Cardiac septum (tissue), 1 donor: ENCODE results near the gene HABP2. TPM values are rescaled to one million over a fixed set of nuclear protein-coding genes. Genes with fewer than 3 reads are reported as not detected.

Experiments
- DNase-seq: peaks from one replicate; pipeline ENCODE4 v3.0.0-alpha.2; 2020; ENCODE audit warnings: low spot score
- intact Hi-C: fragments of 100-400 bp; cut with DNase I; formaldehyde crosslinking; loops from one replicate; pipeline ENCODE4 v1.14.0; 2022
- total RNA-seq: library from RNA; stranded (reverse); fragmentation: NEBNext Ultra II Directional; extraction: Animal tissue kit (Norgen Biotek cat#: 25700); gene quantifications from one replicate; pipeline ENCODE4 v1.2.1, GENCODE V29; 2021
- donor health status: DM: no; HTN: no; CAD: no.

HABP2 gene
- total RNA-seq, 1 donor from 2014 or later = not detected

GRCh38 chr10:113524539-113525490 is 28.0 kb upstream of the HABP2 start:
- DNase-seq = peak; percentile 57
- intact Hi-C loops = loop anchor here (10.0 kb wide), 1 partner anchor 390 kb away; no protein-coding TSS in a partner anchor

- peak; percentile 58 for DNase-seq
- intact Hi-C loops = loop anchor here (10.0 kb wide), 1 partner anchor 391 kb away; no protein-coding TSS in a partner anchor
Observed at GRCh38 chr10:113525713-113526112, 27.1 kb upstream of the HABP2 start.

GRCh38 chr10:113527211-113527906 is 25.5 kb upstream of the HABP2 start:
- intact Hi-C loops = loop anchor here (10.0 kb wide), 1 partner anchor 393 kb away; no protein-coding TSS in a partner anchor
- no peak for DNase-seq

- DNase-seq = peak; percentile 50
- intact Hi-C loops = loop anchor here (10.0 kb wide), 1 partner anchor 394 kb away; no protein-coding TSS in a partner anchor
Observed at GRCh38 chr10:113528876-113529275, 24.0 kb upstream of the HABP2 start.

GRCh38 chr10:113529575-113529974 is 23.3 kb upstream of the HABP2 start:
- peak; percentile 64 for DNase-seq
- intact Hi-C loops = loop anchor here (10.0 kb wide), 1 partner anchor 395 kb away; no protein-coding TSS in a partner anchor

- DNase-seq = peak; percentile 71
- intact Hi-C loops = no loop called here
Observed at GRCh38 chr10:113530476-113530875, 22.4 kb upstream of the HABP2 start.

GRCh38 chr10:113532724-113533123 is 20.1 kb upstream of the HABP2 start:
- no peak for DNase-seq
- intact Hi-C loops = no loop called here

- intact Hi-C loops = no loop called here
- peak; percentile 31 for DNase-seq
Observed at GRCh38 chr10:113533801-113534200, 19.1 kb upstream of the HABP2 start.

GRCh38 chr10:113534423-113534822 is 18.4 kb upstream of the HABP2 start:
- peak; percentile 33 for DNase-seq
- intact Hi-C loops = no loop called here

GRCh38 chr10:113537672-113538071 is 15.2 kb upstream of the HABP2 start:
- intact Hi-C loops = no loop called here
- DNase-seq = no peak

- DNase-seq = no peak
- intact Hi-C loops = no loop called here
Observed at GRCh38 chr10:113538151-113538550, 14.7 kb upstream of the HABP2 start.

GRCh38 chr10:113539789-113540188 is 13.1 kb upstream of the HABP2 start:
- no peak for DNase-seq
- intact Hi-C loops = no loop called here

- DNase-seq = no peak
- intact Hi-C loops = no loop called here
Observed at GRCh38 chr10:113540845-113541548, 11.9 kb upstream of the HABP2 start.

- no peak for DNase-seq
- intact Hi-C loops = no loop called here
Observed at GRCh38 chr10:113541549-113541927, 11.3 kb upstream of the HABP2 start.

- intact Hi-C loops = no loop called here
- no peak for DNase-seq
Observed at GRCh38 chr10:113543107-113543955, 9.5 kb upstream of the HABP2 start.

GRCh38 chr10:113544392-113544791 is 8.5 kb upstream of the HABP2 start:
- intact Hi-C loops = no loop called here
- DNase-seq = no peak

- no peak for DNase-seq
- intact Hi-C loops = no loop called here
Observed at GRCh38 chr10:113547426-113547825, 5.4 kb upstream of the HABP2 start.

- intact Hi-C loops = no loop called here
- DNase-seq = no peak
Observed at GRCh38 chr10:113549856-113550255, 3.0 kb upstream of the HABP2 start.

- DNase-seq = no peak
- intact Hi-C loops = no loop called here
Observed at GRCh38 chr10:113550365-113550764, 2.5 kb upstream of the HABP2 start.
